Gastroesophageal sphincter (tissue), 4 donors: ENCODE data around the gene PELI2. TPM values are rescaled to one million over a fixed set of nuclear protein-coding genes. Genes with fewer than 3 reads are reported as not detected.

Experiments used
- ATAC-seq: fragments of 150-250 bp; one replicate; pipeline ENCODE4 v1.9.1; 2016; ENCODE audit warnings: mild to moderate bottlenecking, moderate library complexity
- H3K27ac ChIP-seq, 4 donors: fragments of 200-600 bp; sonication (generic) in 3 of 4; 1 replicate in 3 of 4; 2 replicates in 1 of 4; pipeline ENCODE4 v1.5.1; 2016 to 2019
- H3K27me3 ChIP-seq: fragments of 200-600 bp; sonication (generic); one replicate; pipeline ENCODE4 v1.5.1; 2019
- H3K36me3 ChIP-seq, 2 donors: fragments of 200-600 bp; sonication (generic); one replicate each; pipeline ENCODE4 v1.5.1; 2019; ENCODE audit warnings: control low read depth in 1 of 2
- H3K4me1 ChIP-seq, 3 donors: fragments of 200-600 bp; sonication (generic); 1 replicate in 2 of 3; 2 replicates in 1 of 3; pipeline ENCODE4 v1.5.1; 2016 to 2019; ENCODE audit warnings: control low read depth in 2 of 3
- H3K4me3 ChIP-seq, 2 donors: fragments of 200-600 bp; sonication (generic); one replicate each; pipeline ENCODE4 v1.5.1; 2019; ENCODE audit warnings: mild to moderate bottlenecking in 1 of 2, moderate library complexity in 1 of 2
- H3K9me3 ChIP-seq, 3 donors: fragments of 200-600 bp; sonication (generic); one replicate each; pipeline ENCODE4 v1.5.1; 2017 to 2019; ENCODE audit warnings: control low read depth in 2 of 3
- EP300 ChIP-seq: sonication (generic); formaldehyde crosslinking; IDR thresholded peaks from one replicate; pipeline ENCODE4 v1.6.1; 2017; ENCODE audit warnings: antibody characterized with exemption, mild to moderate bottlenecking
- POLR2A ChIP-seq, 2 donors: fragments of 450-650 bp; IDR thresholded peaks; one replicate each; pipeline ENCODE4 v1.6.1; 2017; ENCODE audit warnings: antibody characterized with exemption in 2 of 2, mild to moderate bottlenecking in 2 of 2, moderate library complexity in 1 of 2
- POLR2AphosphoS5 ChIP-seq: sonication (generic); formaldehyde crosslinking; IDR thresholded peaks from one replicate; pipeline ENCODE4 v1.6.1; 2017; ENCODE audit warnings: antibody characterized with exemption
- WGBS, 2 donors: methylation state at CpG; one replicate each; pipeline ENCODE4 v1.1.5; 2018; ENCODE audit warnings: low coverage in 1 of 2; 5-methylcytosine and 5-hydroxymethylcytosine counted together
- total RNA-seq, 4 donors: library from RNA; depleted of rRNA; stranded (reverse); fragments of >200 nt; gene quantifications; one replicate each; pipeline ENCODE4 v1.1.0, GENCODE V29; 2016
- TF ChIP-seq, protein P1 (sequence below), 4 experiments: fragments of 200-600 bp in 2 of 4; fragments of 450-650 bp in 2 of 4; sonication (generic) in 1 of 4; IDR thresholded peaks; one replicate each; pipeline ENCODE4 v1.5.1; 2017 to 2019; ENCODE audit warnings: antibody characterized with exemption in 4 of 4, mild to moderate bottlenecking in 2 of 4, moderate library complexity in 2 of 4

The PELI2 gene
- total RNA-seq, 4 donors from 2014 or later: 10.5 to 30.0 (median 12.3) TPM

DNA sequence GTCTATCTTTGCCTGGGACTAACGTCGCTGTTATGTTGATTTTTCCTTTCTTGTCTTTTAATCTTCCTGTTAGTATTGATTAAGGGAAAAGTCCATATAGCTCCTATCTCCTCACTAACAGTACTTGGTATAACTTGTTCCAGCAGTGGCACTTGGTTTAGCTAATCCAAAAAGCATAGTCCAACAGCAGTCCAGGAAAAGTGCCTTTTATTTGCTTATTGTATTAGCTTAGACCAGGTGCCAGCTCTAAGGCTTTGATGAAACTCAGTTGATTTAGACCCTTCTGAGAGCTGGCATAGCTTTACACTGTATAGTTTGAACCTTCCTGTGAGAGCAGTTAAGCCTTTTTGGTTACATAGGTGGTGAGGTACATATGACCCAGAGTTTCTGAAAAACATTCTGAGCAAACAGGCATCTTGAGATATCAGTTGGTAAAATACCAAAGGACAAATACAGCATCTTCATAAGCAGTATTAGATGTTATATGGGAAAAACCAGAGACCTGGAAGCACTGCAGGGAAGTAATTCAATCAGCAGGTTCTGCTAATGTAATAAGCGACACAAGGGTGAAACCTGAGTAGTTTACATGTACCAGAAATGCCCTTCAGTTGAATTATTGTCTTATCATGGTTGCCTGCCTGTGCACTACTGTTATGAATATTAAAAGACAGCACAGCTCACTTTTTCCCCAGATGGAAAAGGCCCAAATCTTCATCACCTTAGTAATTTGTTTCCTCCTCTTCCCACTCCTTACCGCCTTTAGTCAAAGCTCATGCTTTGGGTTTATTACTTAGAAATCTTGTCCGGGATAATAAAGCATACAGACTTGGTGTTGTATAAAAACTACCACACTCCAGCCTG is 13.0 kb downstream of the PELI2 start:
- Histone ChIP-seq H3K4me3 (no peak overlapping the region), H3K9me3 (no peaks in the 10 kb centered on the region), H3K27ac (no peak overlapping the region), H3K4me1 (peaks cover 0 to 53% (median 12%) of the 10 kb centered on the region in 3 donors), H3K27me3 (no peaks in the 10 kb centered on the region), H3K36me3 (no peaks in the 10 kb centered on the region)
- no peak for TF ChIP-seq EP300
- no peak for TF ChIP-seq POLR2A (IDR thresholded peaks at IDR 0.05)
- no peak for TF ChIP-seq POLR2AphosphoS5
- TF ChIP-seq, protein P1, sequence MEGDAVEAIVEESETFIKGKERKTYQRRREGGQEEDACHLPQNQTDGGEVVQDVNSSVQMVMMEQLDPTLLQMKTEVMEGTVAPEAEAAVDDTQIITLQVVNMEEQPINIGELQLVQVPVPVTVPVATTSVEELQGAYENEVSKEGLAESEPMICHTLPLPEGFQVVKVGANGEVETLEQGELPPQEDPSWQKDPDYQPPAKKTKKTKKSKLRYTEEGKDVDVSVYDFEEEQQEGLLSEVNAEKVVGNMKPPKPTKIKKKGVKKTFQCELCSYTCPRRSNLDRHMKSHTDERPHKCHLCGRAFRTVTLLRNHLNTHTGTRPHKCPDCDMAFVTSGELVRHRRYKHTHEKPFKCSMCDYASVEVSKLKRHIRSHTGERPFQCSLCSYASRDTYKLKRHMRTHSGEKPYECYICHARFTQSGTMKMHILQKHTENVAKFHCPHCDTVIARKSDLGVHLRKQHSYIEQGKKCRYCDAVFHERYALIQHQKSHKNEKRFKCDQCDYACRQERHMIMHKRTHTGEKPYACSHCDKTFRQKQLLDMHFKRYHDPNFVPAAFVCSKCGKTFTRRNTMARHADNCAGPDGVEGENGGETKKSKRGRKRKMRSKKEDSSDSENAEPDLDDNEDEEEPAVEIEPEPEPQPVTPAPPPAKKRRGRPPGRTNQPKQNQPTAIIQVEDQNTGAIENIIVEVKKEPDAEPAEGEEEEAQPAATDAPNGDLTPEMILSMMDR (IDR thresholded peaks at IDR 0.05): no peak
- WGBS, 2 donors: 88 to 93% methylated on average over 3 to 5 of the region's 5 CpGs
- no peak for ATAC-seq

GRCh38 chr14:56131865-56132833 is 13.9 kb downstream of the PELI2 start:
- no peaks in the 10 kb centered on the region for H3K9me3 ChIP-seq
- no peak overlapping the region for H3K4me3 ChIP-seq
- ATAC-seq: no peak
- no peaks in the 10 kb centered on the region for H3K27me3 ChIP-seq
- peaks cover 0 to 56% (median 17%) of the 10 kb centered on the region in 3 donors for H3K4me1 ChIP-seq
- TF ChIP-seq EP300 (no peak), POLR2AphosphoS5 (no peak), POLR2A (IDR thresholded peaks at IDR 0.05) (no peak)
- TF ChIP-seq, protein P1 (IDR thresholded peaks at IDR 0.05): no peak
- no peaks in the 10 kb centered on the region for H3K36me3 ChIP-seq
- no peak overlapping the region for H3K27ac ChIP-seq
- 75 to 90% methylated on average over 3 to 14 of the region's 14 CpGs for WGBS, 2 donors

- Histone ChIP-seq H3K27ac (no peak overlapping the region), H3K9me3 (no peaks in the 10 kb centered on the region)
- ATAC-seq: no peak
Measured at GRCh38 chr14:56133547-56133946, 15.3 kb downstream of the PELI2 start.

DNA sequence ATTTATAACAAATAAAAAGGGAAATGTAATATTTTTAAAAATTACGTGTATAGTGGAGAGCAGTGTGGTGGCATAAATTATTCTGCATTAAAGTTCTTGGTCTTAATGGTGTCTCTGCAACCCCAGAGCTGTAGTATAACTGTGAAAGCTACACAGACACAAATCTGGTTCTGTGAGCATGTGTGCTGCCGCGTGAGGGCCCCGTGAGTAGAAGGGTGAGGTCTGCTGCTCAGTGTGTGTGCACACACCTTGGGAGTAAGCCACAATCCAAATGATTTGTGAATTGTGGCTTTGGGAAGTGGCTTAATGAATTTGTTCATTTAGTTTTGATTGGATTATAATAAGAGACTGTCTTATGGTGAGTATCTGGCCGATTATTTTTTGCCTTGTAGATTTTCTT is 16.8 kb downstream of the PELI2 start:
- peaks cover 0 to 43% (median 12%) of the 10 kb centered on the region in 3 donors for H3K4me1 ChIP-seq
- WGBS, 2 donors: 78 to 86% methylated on average over 5 of the region's 5 CpGs
- ATAC-seq: no peak

More at GRCh38 chr14:56133547-56133946, 15.3 kb downstream of the PELI2 start:
- WGBS, 2 donors: 92% methylated on average over 3 of the region's 4 CpGs; no CpG with 5 or more reads in 1 of the 2 donors
- Histone ChIP-seq H3K4me3 (no peak overlapping the region), H3K27me3 (no peaks in the 10 kb centered on the region), H3K4me1 (peaks cover 0 to 55% (median 17%) of the 10 kb centered on the region in 3 donors), H3K36me3 (no peaks in the 10 kb centered on the region)
- TF ChIP-seq POLR2AphosphoS5 (no peak), EP300 (no peak), POLR2A (IDR thresholded peaks at IDR 0.05) (no peak)
- TF ChIP-seq, protein P1 (IDR thresholded peaks at IDR 0.05): no peak

More for the DNA sequence above, 16.8 kb downstream of the PELI2 start:
- Histone ChIP-seq H3K4me3 (no peak overlapping the region), H3K27me3 (no peaks in the 10 kb centered on the region), H3K9me3 (no peaks in the 10 kb centered on the region), H3K36me3 (no peaks in the 10 kb centered on the region), H3K27ac (no peak overlapping the region)
- no peak for TF ChIP-seq POLR2A (IDR thresholded peaks at IDR 0.05)
- no peak for TF ChIP-seq POLR2AphosphoS5
- TF ChIP-seq, protein P1 (IDR thresholded peaks at IDR 0.05): no peak
- TF ChIP-seq EP300: no peak
